HCT116 (cell line): Measurements from ENCODE around the gene CDKN1C. TPM values are rescaled to one million over a fixed set of nuclear protein-coding genes. Genes with fewer than 3 reads are reported as not detected.

Experiments used
- ATAC-seq: fragments of 200-7000 bp; cut with Tn5 transposase; 2 replicates; pipeline ENCODE4 v1.9.1; 2020; ENCODE audit warnings: mild to moderate bottlenecking, moderate library complexity
- BruUV-seq: library from RNA; stranded (reverse); fragments of 400-500 nt; replicated peaks from 2 replicates; lab custom pipeline; 2021; lab: Mats Ljungman, UMichigan
- CTCF ChIA-PET: fragments of 300-600 bp; sonication (Branson Sonifier 250); formaldehyde crosslinking; loops from one replicate; lab custom pipeline; 2021; ENCODE audit warnings: antibody characterized with exemption; lab: Charles Lee
- POLR2A ChIA-PET: fragments of 300-600, 350-600 bp; sonication (Branson Sonifier 250); formaldehyde crosslinking; loops from one replicate; lab custom pipeline; 2021; ENCODE audit warnings: antibody characterized with exemption; lab: Charles Lee
- RAD21 ChIA-PET, 2 experiments: fragments of 300-600 bp; sonication (Branson Sonifier 250); formaldehyde crosslinking; loops; one replicate each; lab custom pipeline; 2023; ENCODE audit warnings: low total read pairs in 2 of 2; ENCODE audit not compliant: uncharacterized antibody in 2 of 2, unreplicated experiment in 2 of 2, low non-redundant PET in 1 of 2; lab: Charles Lee
- DNase-seq: peaks from one replicate; pipeline ENCODE4 v3.0.0-alpha.2; 2010; ENCODE audit warnings: low read depth, low spot score
- H2AFZ ChIP-seq: fragments of 200-600 bp; shearing (Covaris generic), sonication (generic); 2 replicates; pipeline ENCODE4 v1.6.1; 2017; ENCODE audit warnings: low read depth, mixed run types, mixed read lengths, antibody characterized with exemption, low read length; ENCODE audit not compliant: poor library complexity, severe bottlenecking
- H3K27ac ChIP-seq: 2 replicates; pipeline ENCODE4 v1.5.1; 2012; ENCODE audit warnings: low read depth, low read length
- H3K27me3 ChIP-seq: fragments of 200-600 bp; sonication (generic); 2 replicates; pipeline ENCODE4 v1.6.1; 2016; ENCODE audit warnings: mixed run types, low read length, mixed read lengths; ENCODE audit not compliant: insufficient read depth
- H3K36me3 ChIP-seq, 2 experiments: fragments of 200-500 bp in 1 of 2; fragments of 200-600 bp in 1 of 2; sonication (Bioruptor generic) in 1 of 2; sonication (generic) in 1 of 2; 2 replicates each; pipeline versions ENCODE4 v1.5.1 to v1.6.1; 2014 to 2016; ENCODE audit warnings: low read length in 2 of 2, inconsistent platforms in 1 of 2, mixed read lengths in 1 of 2, mixed run types in 1 of 2; ENCODE audit not compliant: insufficient read depth in 2 of 2, control insufficient read depth in 1 of 2
- H3K4me1 ChIP-seq, 2 experiments: fragments of 200-600 bp in 1 of 2; sonication (generic) in 1 of 2; 2 replicates each; pipeline versions ENCODE4 v1.5.1 to v1.6.1; 2012 to 2017; ENCODE audit warnings: low read length in 2 of 2, inconsistent platforms in 1 of 2, mild to moderate bottlenecking in 1 of 2, mixed read lengths in 1 of 2, mixed run types in 1 of 2, moderate library complexity in 1 of 2; ENCODE audit not compliant: insufficient read depth in 2 of 2, control insufficient read depth in 1 of 2
- H3K4me2 ChIP-seq: fragments of 200-600 bp; sonication (generic); 2 replicates; pipeline ENCODE4 v1.6.1; 2017; ENCODE audit warnings: mixed run types, low read length, mixed read lengths
- H3K4me3 ChIP-seq, 2 experiments: fragments of 200-600 bp in 1 of 2; sonication (generic) in 1 of 2; replicated peaks in 1 of 2; 2 replicates each; pipeline ENCODE4 v1.5.1; 2011 to 2016; ENCODE audit warnings: low read length in 2 of 2, control low read depth in 1 of 2, low read depth in 1 of 2, mild to moderate bottlenecking in 1 of 2, mixed read lengths in 1 of 2, mixed run types in 1 of 2
- H3K79me2 ChIP-seq: fragments of 200-600 bp; sonication (generic); 2 replicates; pipeline ENCODE4 v1.6.1; 2017; ENCODE audit warnings: mild to moderate bottlenecking, mixed run types, low read length, moderate library complexity, mixed read lengths; ENCODE audit not compliant: insufficient read depth
- H3K9ac ChIP-seq: fragments of 200-600 bp; sonication (generic); 2 replicates; pipeline ENCODE4 v1.6.1; 2016; ENCODE audit warnings: low read length, mixed read lengths
- H3K9me2 ChIP-seq: fragments of 200-600 bp; sonication (generic), shearing (Covaris generic); 2 replicates; pipeline ENCODE4 v1.6.1; 2017; ENCODE audit warnings: mixed run types, mild to moderate bottlenecking, moderate library complexity; ENCODE audit not compliant: insufficient read depth
- H3K9me3 ChIP-seq, 2 experiments: fragments of 200-500 bp in 1 of 2; fragments of 200-600 bp in 1 of 2; sonication (Bioruptor generic) in 1 of 2; sonication (generic) in 1 of 2; 2 replicates each; pipeline ENCODE4 v1.6.1; 2014 to 2017; ENCODE audit warnings: low read length in 2 of 2, mixed read lengths in 2 of 2, inconsistent platforms in 1 of 2, low read depth in 1 of 2, mild to moderate bottlenecking in 1 of 2, mixed run types in 1 of 2, moderate library complexity in 1 of 2; ENCODE audit not compliant: control insufficient read depth in 1 of 2, insufficient read depth in 1 of 2
- H4K20me1 ChIP-seq: fragments of 200-600 bp; sonication (generic), shearing (Covaris generic); 2 replicates; pipeline ENCODE4 v1.6.1; 2017; ENCODE audit warnings: mixed run types, mild to moderate bottlenecking, moderate library complexity; ENCODE audit not compliant: insufficient read depth
- CBX3 ChIP-seq: IDR thresholded peaks from 2 replicates; pipeline ENCODE4 v1.6.1; 2012; ENCODE audit warnings: low read depth
- CEBPB ChIP-seq: IDR thresholded peaks from 2 replicates; pipeline ENCODE4 v1.6.1; 2012; ENCODE audit warnings: low read depth
- CTCF ChIP-seq, 3 experiments: fragments of 200-600 bp in 1 of 3; sonication (generic) in 1 of 3; IDR thresholded peaks in 2 of 3; conservative IDR thresholded peaks in 1 of 3; 2 replicates each; pipeline ENCODE4 v1.5.1; 2012 to 2017; ENCODE audit warnings: low read depth in 2 of 3, low read length in 2 of 3, antibody characterized with exemption in 1 of 3, borderline replicate concordance in 1 of 3, control low read depth in 1 of 3, mild to moderate bottlenecking in 1 of 3, mixed read lengths in 1 of 3, mixed run types in 1 of 3, moderate library complexity in 1 of 3; ENCODE audit not compliant: insufficient read depth in 1 of 3
- EGR1 ChIP-seq: IDR thresholded peaks from 2 replicates; pipeline ENCODE4 v1.6.1; 2012; ENCODE audit warnings: low read depth
- ELF1 ChIP-seq: IDR thresholded peaks from 2 replicates; pipeline ENCODE4 v1.6.1; 2012; ENCODE audit warnings: low read depth, borderline replicate concordance
- EZH2phosphoT487 ChIP-seq: fragments of 200-600 bp; IDR thresholded peaks from 2 replicates; pipeline ENCODE4 v1.6.1; 2018; ENCODE audit warnings: antibody characterized with exemption, borderline replicate concordance
- FOSL1 ChIP-seq: IDR thresholded peaks from 2 replicates; pipeline ENCODE4 v1.6.1; 2012; ENCODE audit warnings: low read depth
- JUND ChIP-seq: IDR thresholded peaks from 2 replicates; pipeline ENCODE4 v1.6.1; 2012
- MAX ChIP-seq: IDR thresholded peaks from 2 replicates; pipeline ENCODE4 v1.6.1; 2012
- POLR2A ChIP-seq: IDR thresholded peaks from 2 replicates; pipeline ENCODE4 v1.7.0; 2011; ENCODE audit warnings: borderline replicate concordance; ENCODE audit not compliant: insufficient read depth, insufficient read length; ENCODE audit errors: extremely low read depth
- POLR2AphosphoS5 ChIP-seq: IDR thresholded peaks from 2 replicates; pipeline ENCODE4 v1.6.1; 2011; ENCODE audit warnings: mild to moderate bottlenecking, low read depth, low read length, moderate library complexity
- RAD21 ChIP-seq: IDR thresholded peaks from 2 replicates; pipeline ENCODE4 v1.6.1; 2012; ENCODE audit warnings: low read depth, mild to moderate bottlenecking
- SIN3A ChIP-seq: IDR thresholded peaks from 2 replicates; pipeline ENCODE4 v1.6.1; 2012; ENCODE audit warnings: low read depth
- SP1 ChIP-seq: IDR thresholded peaks from 2 replicates; pipeline ENCODE4 v1.6.1; 2012; ENCODE audit warnings: low read depth
- TCF7L2 ChIP-seq: IDR thresholded peaks from 2 replicates; pipeline ENCODE4 v1.7.0; 2011; ENCODE audit warnings: borderline replicate concordance, inconsistent platforms; ENCODE audit not compliant: insufficient read depth, insufficient read length; ENCODE audit errors: extremely low read depth
- YY1 ChIP-seq: IDR thresholded peaks from 2 replicates; pipeline ENCODE4 v1.6.1; 2011; ENCODE audit warnings: low read length, low read depth, moderate library complexity, mild to moderate bottlenecking; ENCODE audit not compliant: insufficient replicate concordance; ENCODE audit errors: extremely low read depth
- ZBTB33 ChIP-seq: IDR thresholded peaks from 2 replicates; pipeline ENCODE4 v1.6.1; 2011; ENCODE audit warnings: mild to moderate bottlenecking, low read length, moderate library complexity; ENCODE audit not compliant: insufficient replicate concordance; ENCODE audit errors: extremely low read depth
- ZFX ChIP-seq: fragments of 450-650 bp; IDR thresholded peaks from 2 replicates; pipeline ENCODE4 v1.6.1; 2017
- intact Hi-C: fragments of 100-400 bp; cut with micrococcal nuclease; formaldehyde crosslinking; loops from 2 replicates; pipeline ENCODE4 v1.10.0; 2022
- total RNA-seq: library from RNA; stranded (reverse); gene quantifications from one replicate; pipeline ENCODE4 v1.2.1, GENCODE V29; 2021; ENCODE audit not compliant: unreplicated experiment
- TF ChIP-seq, protein P1 (sequence below): IDR thresholded peaks from 2 replicates; pipeline ENCODE4 v1.6.1; 2012

CDKN1C gene
- total RNA-seq, 1 experiment from 2014 or later = 24.0 TPM

- no peak for TF ChIP-seq TCF7L2
- TF ChIP-seq ZBTB33 = no peak
- TF ChIP-seq, all 23 proteins: peak for 0
Measured at GRCh38 chr11:2853997-2854560, 31.5 kb downstream of the CDKN1C start (continued).

DNA sequence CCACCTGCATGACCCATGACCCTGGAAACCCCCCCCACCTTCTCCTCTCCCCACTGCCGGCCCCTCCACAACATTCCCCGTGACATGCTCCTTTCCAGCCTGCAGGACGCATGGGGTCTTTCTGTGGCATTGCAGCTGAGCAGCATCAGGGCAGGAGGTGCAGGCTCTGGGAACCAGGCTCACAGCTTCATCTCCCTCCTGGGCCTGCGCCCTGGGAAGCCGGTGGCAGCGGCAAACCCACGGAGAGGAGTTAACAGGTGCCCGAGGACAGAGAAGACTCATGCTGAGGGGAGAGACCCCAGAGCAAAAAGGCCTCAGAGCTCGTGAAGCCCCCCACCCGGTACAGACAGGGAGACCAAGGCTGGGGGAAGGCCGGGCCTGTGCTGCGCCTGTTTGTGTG lies 32.2 kb downstream of the CDKN1C start:
- no peaks in the 10 kb centered on the region for H3K27me3 ChIP-seq
- H3K4me2 ChIP-seq = no peak overlapping the region
- no peak overlapping the region for H3K4me3 ChIP-seq
- H2AFZ ChIP-seq = no peak overlapping the region
- no peak for DNase-seq
- ChIA-PET POLR2A (no interaction called here), RAD21 (no interaction called here)
- no TSS peak for BruUV-seq
- TF ChIP-seq MAX = no peak
- no peak for TF ChIP-seq FOSL1
- no peak for TF ChIP-seq JUND
- no peak for TF ChIP-seq TCF7L2
- TF ChIP-seq SIN3A = no peak
- no peak for TF ChIP-seq POLR2AphosphoS5
- no peak for TF ChIP-seq CTCF (IDR thresholded peaks at IDR 0.05 in 2 of 3, conservative IDR thresholded peaks at IDR 0.05 in 1 of 3; ENCODE audit: borderline replicate concordance in 1 of 3, insufficient read depth in 1 of 3, low read depth in 2 of 3, low read length in 2 of 3)
- no peak for TF ChIP-seq SP1
- TF ChIP-seq ZFX = no peak
- TF ChIP-seq RAD21 = no peak
- TF ChIP-seq EGR1 = no peak
- TF ChIP-seq EZH2phosphoT487 = no peak
- TF ChIP-seq, protein P1, sequence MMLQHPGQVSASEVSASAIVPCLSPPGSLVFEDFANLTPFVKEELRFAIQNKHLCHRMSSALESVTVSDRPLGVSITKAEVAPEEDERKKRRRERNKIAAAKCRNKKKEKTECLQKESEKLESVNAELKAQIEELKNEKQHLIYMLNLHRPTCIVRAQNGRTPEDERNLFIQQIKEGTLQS = no peak
- TF ChIP-seq POLR2A = no peak
- no peak for TF ChIP-seq ELF1
- no peak for TF ChIP-seq ZBTB33
- no peak for TF ChIP-seq YY1
- TF ChIP-seq CEBPB = no peak
- no peak for TF ChIP-seq CBX3
- TF ChIP-seq, all 23 proteins: peak for 0
- no peaks in the 10 kb centered on the region for H4K20me1 ChIP-seq
- H3K36me3 ChIP-seq = no peaks in the 10 kb centered on the region
- intact Hi-C loops = no loop called here
- H3K9ac ChIP-seq = no peak overlapping the region
- no peaks in the 10 kb centered on the region for H3K9me2 ChIP-seq
- no peak for ATAC-seq
- H3K79me2 ChIP-seq = no peaks in the 10 kb centered on the region
- no peaks in the 10 kb centered on the region for H3K9me3 ChIP-seq
- no peak overlapping the region for H3K27ac ChIP-seq
- CTCF ChIA-PET = no interaction called here
- H3K4me1 ChIP-seq = peaks cover 0 to 5% of the 10 kb centered on the region in 2 experiments; a peak in 1 of 4 replicates
